ENCODE measurements around the gene MOB2.
"Not testable (repeated sequence)": the region's sequence is repeated elsewhere in the genome, so short reads cannot be mapped to it uniquely, and the experiment has no call there.

Gene MOB2

GRCh38 chr11:1517117-1518005, 30.8 kb upstream of the MOB2 start:
- no peak for DNase-seq

DNA sequence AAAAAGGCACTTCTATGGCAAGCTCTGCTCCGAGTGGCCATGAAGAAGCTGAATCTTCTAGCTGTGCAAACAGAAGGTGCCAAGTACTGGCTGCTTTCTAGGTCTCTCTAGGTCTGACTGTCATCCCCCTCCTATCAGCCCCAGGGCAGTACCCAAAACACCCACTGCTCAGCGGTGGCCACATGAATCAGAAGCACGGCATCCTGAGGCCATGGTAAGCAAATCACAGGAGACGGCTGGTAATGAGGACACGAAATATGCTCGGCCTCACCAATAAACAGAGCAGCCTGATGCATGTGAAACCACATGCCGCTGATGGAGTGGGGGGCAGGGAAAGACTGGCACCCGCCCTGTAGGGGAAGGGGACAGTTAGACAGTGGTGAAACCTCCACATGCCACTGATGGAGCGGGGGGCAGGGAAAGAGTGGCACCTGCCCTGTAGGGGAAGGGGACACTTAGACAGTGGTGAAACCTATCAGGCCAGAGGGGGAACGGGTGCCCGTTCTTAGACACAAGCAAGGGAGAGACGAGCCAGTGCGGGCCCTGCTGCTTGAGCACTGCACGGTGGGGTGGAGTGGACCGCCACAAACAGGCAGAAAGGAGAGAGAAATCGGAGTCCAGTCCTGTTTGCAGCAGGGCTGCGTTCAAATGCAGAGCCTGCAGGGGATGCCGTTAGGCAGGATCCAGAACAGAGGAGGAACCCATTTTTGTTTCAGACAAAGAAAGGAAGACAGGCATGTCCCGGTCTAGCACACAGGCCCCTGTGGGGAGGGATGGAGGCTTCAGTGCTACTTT, 29.9 kb upstream of the MOB2 start:
- no peak for DNase-seq

GRCh38 chr11:1515082-1516060, 28.8 kb upstream of the MOB2 start:
- DNase-seq = peak; percentile 86

DNA sequence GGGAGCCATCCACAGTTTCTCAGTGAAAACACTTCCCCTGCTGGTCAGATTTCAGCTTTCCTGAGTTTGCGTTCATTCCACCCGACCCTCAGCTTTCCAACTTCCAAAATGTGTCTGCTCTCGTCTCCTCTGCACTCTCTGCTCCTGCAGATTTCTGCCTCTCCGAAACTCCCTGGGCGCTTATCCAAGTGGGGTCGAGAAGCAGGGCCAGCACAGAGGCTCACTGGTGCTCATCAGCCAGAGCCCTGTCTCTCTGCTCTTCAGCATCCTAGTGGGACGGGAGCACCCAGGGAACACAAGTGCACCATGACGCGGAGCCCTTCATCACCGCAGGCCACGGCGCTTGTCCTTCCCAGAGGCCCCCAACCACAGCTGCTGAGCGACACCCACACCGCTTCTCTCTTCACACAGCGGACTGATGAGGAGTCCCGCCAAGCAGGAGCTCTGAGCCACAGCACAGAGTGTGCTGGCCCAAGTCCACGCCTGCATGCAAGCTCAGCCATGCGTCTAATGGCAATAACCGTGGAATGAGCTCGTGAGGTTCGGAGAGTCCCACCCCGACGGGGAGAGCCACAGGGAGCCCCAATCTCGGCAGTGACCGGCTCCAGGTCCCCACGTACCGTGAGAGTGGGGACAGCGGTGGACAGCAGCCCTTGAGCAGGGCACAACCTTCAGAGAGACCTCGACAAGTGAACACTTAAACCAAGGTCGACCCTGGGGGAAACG, 27.9 kb upstream of the MOB2 start:
- DNase-seq = peak; percentile 72

- DNase-seq = no peak
Observed at GRCh38 chr11:1513326-1514296, 27.0 kb upstream of the MOB2 start.

- not testable (repeated sequence) for DNase-seq
Observed at GRCh38 chr11:1512531-1513258, 26.1 kb upstream of the MOB2 start.

DNA sequence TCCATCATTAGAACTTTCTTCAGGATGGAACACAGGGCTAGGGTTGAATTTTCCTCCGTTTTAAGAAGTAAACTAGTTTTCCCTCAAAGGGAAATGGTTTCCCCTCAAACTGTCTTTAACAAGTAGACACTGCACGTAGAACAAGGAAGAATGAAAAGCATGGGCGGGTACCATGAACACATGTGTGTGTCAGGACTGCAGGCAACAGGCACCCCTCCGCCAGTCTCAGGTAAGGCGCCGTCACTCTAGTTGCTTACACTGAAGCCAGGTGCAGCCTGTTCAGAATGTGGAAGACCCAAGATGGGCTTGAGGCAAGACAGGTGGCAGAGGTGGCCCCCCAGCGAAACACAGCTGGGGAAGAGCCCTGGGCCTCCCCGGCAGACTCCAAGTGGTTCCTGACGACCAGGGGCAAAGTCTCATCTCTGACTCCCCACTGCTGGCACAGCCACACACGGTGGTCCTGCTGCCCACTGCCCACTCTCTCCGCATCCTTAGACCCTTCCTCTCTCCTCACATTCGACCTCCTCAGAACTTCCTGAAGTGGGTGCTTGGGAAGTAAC, 25.4 kb upstream of the MOB2 start:
- no peak for DNase-seq

DNA sequence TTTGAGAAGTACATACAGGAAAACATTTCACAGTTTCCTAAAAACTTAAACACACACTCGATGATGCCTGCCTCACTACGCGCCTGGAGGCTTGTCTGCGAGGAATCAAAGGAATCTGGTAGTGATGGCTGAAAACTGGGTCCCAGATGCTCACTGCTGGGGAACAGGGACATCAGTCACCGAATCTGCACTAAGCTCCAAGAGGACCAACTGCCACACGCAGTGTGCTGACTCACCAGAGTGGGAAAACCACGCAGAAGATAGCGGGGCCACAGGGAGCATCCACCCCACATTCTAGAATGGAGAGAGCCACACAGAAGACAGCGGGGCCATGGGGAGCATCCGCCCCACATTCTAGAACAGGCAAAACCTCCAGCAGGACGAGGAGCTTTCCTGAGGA, 24.3 kb upstream of the MOB2 start:
- DNase-seq = no peak

- DNase-seq = not testable (repeated sequence)
Observed at GRCh38 chr11:1510351-1510750, 23.8 kb upstream of the MOB2 start.

DNA sequence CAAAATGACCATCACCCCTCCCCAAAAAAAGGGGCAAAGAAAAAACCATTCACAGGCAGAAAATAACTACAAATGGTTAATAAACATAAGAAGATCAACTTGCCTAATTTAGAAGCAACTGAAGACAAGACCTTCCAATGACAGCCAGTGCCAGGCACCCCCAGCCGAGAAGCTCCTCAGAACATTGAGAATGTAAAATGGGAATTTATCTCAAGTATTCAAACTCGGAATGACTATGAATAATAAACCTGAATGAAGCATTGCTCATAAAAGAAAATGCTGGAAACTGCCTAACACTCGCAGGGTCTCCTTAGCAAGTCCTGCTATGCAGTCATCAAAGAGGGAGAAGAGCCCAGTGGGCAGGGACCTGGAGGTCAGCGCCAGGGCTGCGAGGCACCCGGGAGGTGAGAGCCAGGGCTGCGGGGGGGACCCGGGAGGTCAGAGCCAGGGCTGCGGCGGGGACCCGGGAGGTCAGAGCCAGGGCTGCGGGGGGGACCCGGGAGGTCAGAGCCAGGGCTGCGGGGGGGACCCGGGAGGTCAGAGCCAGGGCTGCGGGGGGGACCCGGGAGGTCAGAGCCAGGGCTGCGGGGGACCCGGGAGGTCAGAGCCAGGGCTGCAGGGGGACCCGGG, 23.2 kb upstream of the MOB2 start:
- no peak for DNase-seq

GRCh38 chr11:1508986-1509385, 22.4 kb upstream of the MOB2 start:
- no peak for DNase-seq

DNA sequence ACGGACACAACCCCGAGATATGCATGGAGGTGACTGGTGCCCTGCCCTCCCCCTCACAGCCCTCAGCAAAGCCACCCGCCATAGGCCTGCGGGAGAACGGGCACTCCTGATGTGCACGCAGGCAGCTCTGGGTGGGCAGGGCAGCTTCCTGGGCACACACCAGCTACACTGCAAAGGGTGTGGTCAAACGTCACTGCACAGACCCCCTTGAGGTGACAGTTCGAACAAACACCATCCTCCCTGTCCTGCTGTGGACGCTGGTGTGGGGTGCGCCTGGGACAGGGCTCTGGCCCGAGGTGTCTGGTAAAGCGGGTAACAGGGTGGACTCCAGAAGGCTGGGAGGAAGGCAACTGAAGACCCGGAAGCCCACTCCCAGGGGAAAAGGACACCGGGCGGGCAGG, 21.9 kb upstream of the MOB2 start:
- no peak for DNase-seq

DNA sequence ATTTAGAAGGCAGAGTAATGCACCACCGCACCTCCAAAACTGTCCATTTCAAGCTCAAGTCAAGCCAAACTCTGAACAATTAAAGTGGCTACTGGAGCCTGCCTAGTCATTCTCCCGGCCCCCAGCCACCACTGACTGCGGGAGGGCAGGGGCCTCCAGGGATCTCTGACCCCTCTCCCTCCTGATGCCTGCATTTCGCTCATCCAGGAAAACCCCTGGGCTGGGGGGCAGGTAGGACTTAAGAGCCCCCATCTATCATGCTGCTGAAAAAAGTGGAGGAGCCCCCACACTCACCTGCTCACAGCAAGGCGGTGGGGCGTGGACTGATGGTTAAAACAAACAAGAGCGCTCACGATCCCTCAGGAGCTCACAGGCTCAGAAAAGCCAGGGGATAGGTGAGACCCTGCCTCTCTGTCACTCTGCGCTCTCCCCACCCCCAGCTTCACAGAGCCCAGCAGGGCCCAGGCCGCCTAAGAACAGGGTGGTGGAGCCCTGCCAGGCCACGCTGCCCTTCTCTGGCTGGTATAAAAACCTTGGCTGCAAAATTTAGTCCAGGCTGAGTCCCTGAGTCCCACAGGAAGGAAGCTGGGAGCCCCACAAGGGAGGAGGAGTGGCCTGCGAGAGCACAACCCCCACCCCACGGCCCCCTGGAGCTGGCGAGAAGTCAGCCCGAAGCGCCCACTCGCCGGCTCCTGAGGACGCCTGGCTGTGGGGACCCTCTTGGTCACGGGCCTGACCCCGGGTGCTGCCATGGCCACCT, 21.0 kb upstream of the MOB2 start:
- no peak for DNase-seq

DNA sequence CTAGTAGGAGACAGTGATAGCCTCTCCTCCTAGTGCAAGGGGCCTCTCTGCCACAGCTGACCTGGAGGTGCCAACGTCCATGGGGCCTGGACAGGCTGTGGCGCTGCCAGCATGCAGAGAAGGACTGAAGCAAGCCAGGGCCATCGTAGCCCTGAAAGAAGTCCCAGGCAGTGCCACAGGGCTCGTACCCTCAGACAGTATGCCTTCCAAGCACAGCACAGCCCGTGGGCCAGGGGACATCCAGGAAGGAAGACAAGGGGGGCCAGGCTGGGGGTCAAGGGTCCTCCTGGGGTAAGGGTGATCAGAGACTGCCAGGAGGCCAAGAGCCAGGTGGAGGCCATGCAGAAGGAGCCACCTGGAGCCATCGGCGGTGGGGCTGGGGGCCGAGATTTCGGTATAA, 20.4 kb upstream of the MOB2 start:
- DNase-seq = no peak

GRCh38 chr11:1505480-1505879, 18.9 kb upstream of the MOB2 start:
- DNase-seq = no peak

GRCh38 chr11:1504581-1505290, 18.2 kb upstream of the MOB2 start:
- DNase-seq = no peak

DNA sequence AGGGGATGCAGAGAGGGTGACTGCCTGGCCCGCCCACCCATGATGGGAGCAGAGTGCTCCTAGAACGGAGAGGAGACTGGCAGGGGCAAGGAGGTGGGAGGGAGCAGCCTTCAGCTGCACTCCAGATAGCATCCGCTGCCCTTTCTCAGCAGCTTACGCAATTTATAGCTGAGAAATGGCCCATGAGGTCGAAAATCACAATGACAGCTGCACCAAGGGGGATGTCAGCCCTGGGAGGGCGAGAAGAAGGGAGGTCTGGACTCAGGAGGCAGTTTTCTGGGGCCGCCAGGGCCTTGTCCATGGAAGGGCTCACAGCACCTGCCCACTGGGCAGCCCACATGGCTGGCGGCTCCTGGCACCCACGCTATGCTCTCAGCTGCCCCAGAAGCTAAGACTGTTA, 17.6 kb upstream of the MOB2 start:
- no peak for DNase-seq

DNA sequence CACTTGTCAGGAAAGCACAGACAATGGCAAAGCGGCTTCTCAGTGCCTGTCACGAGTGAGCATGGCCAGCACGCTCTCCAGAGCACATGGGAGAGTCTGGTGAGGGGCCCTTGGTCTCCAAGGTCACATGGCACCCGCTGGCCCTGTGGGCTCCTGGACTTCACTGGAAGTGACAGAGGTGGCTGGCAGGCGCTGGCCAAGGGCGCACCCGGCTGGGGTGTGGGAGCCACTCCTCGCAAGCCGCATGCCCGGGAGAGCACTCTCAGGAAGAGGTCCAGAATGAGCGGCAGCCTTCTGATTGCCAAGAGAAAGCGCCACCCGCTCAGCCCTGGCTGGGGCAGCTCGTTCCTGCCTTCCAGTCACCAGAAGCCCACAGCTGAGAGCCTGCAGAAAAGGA, 17.1 kb upstream of the MOB2 start:
- no peak for DNase-seq
